Urothelium cell line (cell line): ENCODE results near the gene ATP5IF1.

Source experiments
- DNase-seq: peaks from one replicate; pipeline ENCODE4 v3.0.0; 2011; ENCODE audit warnings: low spot score, mixed read lengths
- FAIRE-seq: peaks from 2 replicates; lab custom pipeline; 2011; peaks lifted over from hg19 to GRCh38; lab: Jason Lieb, UNC

The ATP5IF1 gene

GRCh38 chr1:28235755-28236655 lies at the start of gene ATP5IF1:
Gene ATP5IF1, plus strand, starts transcription at chr1:28236124. Its CDS starts 60 bp downstream, at chr1:28236184.
- FAIRE-seq, result no peak
- peak; percentile 99 for DNase-seq

- FAIRE-seq, result no peak
- DNase-seq, result no peak
Observed at GRCh38 chr1:28190337-28190979, 45.5 kb upstream of the ATP5IF1 start.

GRCh38 chr1:28190996-28191645 lies 44.8 kb upstream of the ATP5IF1 start:
- no peak for DNase-seq
- FAIRE-seq, result no peak

- FAIRE-seq (no peak), DNase-seq (no peak)
Observed at GRCh38 chr1:28193701-28194161, 42.2 kb upstream of the ATP5IF1 start.

- FAIRE-seq, result no peak
Observed at GRCh38 chr1:28194326-28195035, 41.4 kb upstream of the ATP5IF1 start.

GRCh38 chr1:28195780-28196179 lies 40.1 kb upstream of the ATP5IF1 start:
- no peak for FAIRE-seq
- no peak for DNase-seq

More at GRCh38 chr1:28194326-28195035, 41.4 kb upstream of the ATP5IF1 start:
- DNase-seq, result no peak

- FAIRE-seq (no peak), DNase-seq (no peak)
Observed at GRCh38 chr1:28196330-28196729, 39.6 kb upstream of the ATP5IF1 start.

GRCh38 chr1:28197682-28198415 lies 38.1 kb upstream of the ATP5IF1 start:
- no peak for FAIRE-seq
- no peak for DNase-seq

- FAIRE-seq (no peak), DNase-seq (no peak)
Observed at GRCh38 chr1:28199328-28200233, 36.3 kb upstream of the ATP5IF1 start.

GRCh38 chr1:28200234-28200873 lies 35.6 kb upstream of the ATP5IF1 start:
- DNase-seq, result no peak

GRCh38 chr1:28205243-28205642 lies 30.7 kb upstream of the ATP5IF1 start:
- FAIRE-seq, result no peak
- DNase-seq, result no peak

More at GRCh38 chr1:28200234-28200873, 35.6 kb upstream of the ATP5IF1 start:
- FAIRE-seq, result no peak

- FAIRE-seq, result no peak
- peak; percentile 29 for DNase-seq
Observed at GRCh38 chr1:28208818-28209441, 27.0 kb upstream of the ATP5IF1 start.

- DNase-seq (no peak), FAIRE-seq (no peak)
Observed at GRCh38 chr1:28209700-28210099, 26.2 kb upstream of the ATP5IF1 start.

GRCh38 chr1:28213315-28213714 lies 22.6 kb upstream of the ATP5IF1 start:
- no peak for FAIRE-seq

GRCh38 chr1:28229089-28229488 lies 6.8 kb upstream of the ATP5IF1 start:
- FAIRE-seq (no peak), DNase-seq (no peak)

More at GRCh38 chr1:28213315-28213714, 22.6 kb upstream of the ATP5IF1 start:
- DNase-seq, result no peak

GRCh38 chr1:28229996-28230395 lies 5.9 kb upstream of the ATP5IF1 start:
- FAIRE-seq (no peak), DNase-seq (no peak)

GRCh38 chr1:28232558-28233263 lies 3.2 kb upstream of the ATP5IF1 start, which contains the start of gene DNAJC8:
Gene DNAJC8, minus strand, starts transcription at chr1:28233029. Its CDS starts 31 bp downstream, at chr1:28232998.
- DNase-seq (peak; percentile 94), FAIRE-seq (no peak)
